ENCODE data around the gene OCA2. TPM values are rescaled to one million over a fixed set of nuclear protein-coding genes. Genes with fewer than 3 reads are reported as not detected.

Gene OCA2
- total RNA-seq, 1 experiment from 2014 or later, result 0.31 TPM

DNA sequence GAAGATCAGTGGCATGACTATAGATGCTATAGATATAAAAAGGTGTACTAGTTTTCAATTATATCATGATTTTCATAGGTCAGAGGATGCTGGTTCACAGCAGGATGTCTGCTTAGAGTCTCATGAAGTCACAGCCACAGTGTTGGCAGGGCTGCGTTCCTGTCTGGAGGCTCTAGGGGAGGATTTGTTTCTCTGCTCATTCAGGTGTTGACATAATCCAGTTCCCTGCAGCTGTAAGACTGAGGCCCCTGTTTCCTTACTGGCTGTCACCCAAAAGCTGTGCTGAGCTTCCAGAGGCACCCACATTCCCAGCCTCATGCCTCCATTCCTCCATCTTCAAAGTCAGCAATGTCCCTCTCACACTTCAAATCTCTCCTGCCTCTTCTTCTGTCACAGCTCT, 170.7 kb downstream of the OCA2 start:
- WGBS (ENCODE audit: extremely low coverage, insufficient read length, low lambda C conversion rate), result no CpG with 5 or more reads among the region's 1 CpG
- Histone ChIP-seq H3K4me1 (ENCODE audit: insufficient read depth, low read length) (no peaks in the 10 kb centered on the region), H4K20me1 (ENCODE audit: control insufficient read depth, insufficient read depth, insufficient read length) (no peaks in the 10 kb centered on the region), H3K27me3 (ENCODE audit: insufficient read depth, low read length) (no peaks in the 10 kb centered on the region), H2BK120ac (ENCODE audit: low read depth, low read length, poor library complexity, severe bottlenecking) (no peak overlapping the region), H3K79me2 (ENCODE audit: insufficient read depth, low read length) (no peaks in the 10 kb centered on the region), H3K27ac (ENCODE audit: insufficient read length, low read depth, low read length) (no peak overlapping the region), H3K56ac (ENCODE audit: insufficient read length, low read depth, low read length) (no peak overlapping the region), H3K9ac (ENCODE audit: extremely low read depth, insufficient read length, low read length) (no peak overlapping the region), H4K5ac (ENCODE audit: insufficient read length, low read depth, low read length) (no peak overlapping the region), H4K91ac (ENCODE audit: insufficient read length, low read depth, low read length) (no peak overlapping the region), H3K4me2 (ENCODE audit: insufficient read depth, insufficient read length, low read length) (no peak overlapping the region), H3K9me3 (ENCODE audit: control insufficient read depth, low read depth, low read length) (no peaks in the 10 kb centered on the region), H4K8ac (replicated peaks; ENCODE audit: insufficient read length, low read depth, low read length) (no peak overlapping the region), H2AFZ (ENCODE audit: low read length) (no peak overlapping the region), H3K79me1 (ENCODE audit: insufficient read depth, low read depth, low read length, poor library complexity, severe bottlenecking) (no peaks in the 10 kb centered on the region), H2BK15ac (ENCODE audit: low read depth, low read length) (no peak overlapping the region), H3K18ac (ENCODE audit: insufficient read length, low read depth, low read length) (no peak overlapping the region), H2BK12ac (ENCODE audit: insufficient read length, low read depth, low read length) (no peak overlapping the region), H3K23ac (ENCODE audit: insufficient read length, low read depth, low read length) (no peak overlapping the region), H3K4ac (ENCODE audit: low read depth, low read length) (no peak overlapping the region), H3K14ac (ENCODE audit: insufficient read depth, low read length) (no peak overlapping the region; the same call in 1 of the 2 replicates), H3K23me2 (ENCODE audit: insufficient read length, low read depth, low read length, poor library complexity, severe bottlenecking) (no peaks in the 10 kb centered on the region), H2BK20ac (ENCODE audit: low read depth, low read length, poor library complexity, severe bottlenecking) (no peak overlapping the region), H2AK5ac (ENCODE audit: insufficient read length, low read length) (no peak overlapping the region), H3T11ph (ENCODE audit: low read length) (no peak overlapping the region), H2BK5ac (ENCODE audit: insufficient read length, low read length) (no peak overlapping the region)
- peaks cover 15 to 21% of the 10 kb centered on the region in 2 experiments for H3K9me3 Mint-ChIP-seq
- H3K4me3 Mint-ChIP-seq, result no peak overlapping the region
- TF ChIP-seq, protein P1, sequence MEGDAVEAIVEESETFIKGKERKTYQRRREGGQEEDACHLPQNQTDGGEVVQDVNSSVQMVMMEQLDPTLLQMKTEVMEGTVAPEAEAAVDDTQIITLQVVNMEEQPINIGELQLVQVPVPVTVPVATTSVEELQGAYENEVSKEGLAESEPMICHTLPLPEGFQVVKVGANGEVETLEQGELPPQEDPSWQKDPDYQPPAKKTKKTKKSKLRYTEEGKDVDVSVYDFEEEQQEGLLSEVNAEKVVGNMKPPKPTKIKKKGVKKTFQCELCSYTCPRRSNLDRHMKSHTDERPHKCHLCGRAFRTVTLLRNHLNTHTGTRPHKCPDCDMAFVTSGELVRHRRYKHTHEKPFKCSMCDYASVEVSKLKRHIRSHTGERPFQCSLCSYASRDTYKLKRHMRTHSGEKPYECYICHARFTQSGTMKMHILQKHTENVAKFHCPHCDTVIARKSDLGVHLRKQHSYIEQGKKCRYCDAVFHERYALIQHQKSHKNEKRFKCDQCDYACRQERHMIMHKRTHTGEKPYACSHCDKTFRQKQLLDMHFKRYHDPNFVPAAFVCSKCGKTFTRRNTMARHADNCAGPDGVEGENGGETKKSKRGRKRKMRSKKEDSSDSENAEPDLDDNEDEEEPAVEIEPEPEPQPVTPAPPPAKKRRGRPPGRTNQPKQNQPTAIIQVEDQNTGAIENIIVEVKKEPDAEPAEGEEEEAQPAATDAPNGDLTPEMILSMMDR (conservative IDR thresholded peaks at IDR 0.05), result no peak
- no peak for DNase-seq
- peaks cover 7 to 18% (median 16%) of the 10 kb centered on the region in 3 experiments for H3K36me3 Mint-ChIP-seq (ENCODE audit: insufficient read depth in 1 of 3, low read depth in 3 of 3)
- no peaks in the 10 kb centered on the region; a peak in 1 of 4 replicates for H3K4me1 Mint-ChIP-seq
- H3K27ac Mint-ChIP-seq, result no peak overlapping the region
- H3K27me3 Mint-ChIP-seq (ENCODE audit: low read depth), result no peaks in the 10 kb centered on the region; the same call in 1 of the 2 replicates

Measured in H9 (cell line).